Stimulated activated naive CD4-positive, alpha-beta T cell treated with Interleukin-2 at 50 U/mL for 16 hours (primary cell): Measurements from ENCODE around the gene ARID3B.

Source experiments
- DNase-seq: peaks from one replicate; lab custom pipeline; 2025; lab: John Stamatoyannopoulos, UW

The ARID3B gene

GRCh38 chr15:74642734-74643664, 102.0 kb downstream of the ARID3B start:
- no peak for DNase-seq

GRCh38 chr15:74643665-74644204, 102.7 kb downstream of the ARID3B start:
- DNase-seq = no peak

- DNase-seq = no peak
Observed at GRCh38 chr15:74646480-74646879, 105.5 kb downstream of the ARID3B start.
